Endothelial cell (in vitro differentiated cells): Measurements from ENCODE around the gene ANKRD60. TPM values are rescaled to one million over a fixed set of nuclear protein-coding genes. Genes with fewer than 3 reads are reported as not detected.

Experiments
- DNase-seq: peaks from one replicate; pipeline ENCODE4 v3.0.0; 2021; ENCODE audit warnings: low spot score
- H3K27ac Mint-ChIP-seq: one replicate; pipeline ENCODE4 v1.8.0; 2021; ENCODE audit warnings: mixed read lengths, inconsistent platforms; ENCODE audit not compliant: unreplicated experiment
- H3K27me3 Mint-ChIP-seq: one replicate; pipeline ENCODE4 v1.8.0; 2021; ENCODE audit warnings: mild to moderate bottlenecking, moderate library complexity, mixed read lengths, inconsistent platforms; ENCODE audit not compliant: unreplicated experiment
- H3K36me3 Mint-ChIP-seq: one replicate; pipeline ENCODE4 v1.8.0; 2021; ENCODE audit warnings: mild to moderate bottlenecking, low read depth, mixed read lengths, inconsistent platforms; ENCODE audit not compliant: unreplicated experiment
- H3K4me1 Mint-ChIP-seq: one replicate; pipeline ENCODE4 v1.8.0; 2021; ENCODE audit warnings: mild to moderate bottlenecking, mixed read lengths, inconsistent platforms; ENCODE audit not compliant: unreplicated experiment
- H3K4me3 Mint-ChIP-seq: one replicate; pipeline ENCODE4 v1.8.0; 2021; ENCODE audit warnings: mild to moderate bottlenecking, mixed read lengths, inconsistent platforms; ENCODE audit not compliant: unreplicated experiment
- H3K9me3 Mint-ChIP-seq: one replicate; pipeline ENCODE4 v1.8.0; 2021; ENCODE audit warnings: mixed read lengths, inconsistent platforms; ENCODE audit not compliant: unreplicated experiment
- CTCF ChIP-seq: fragments of 200-600 bp; sonication (generic); IDR thresholded peaks from one replicate; pipeline ENCODE4 v1.5.0; 2021; ENCODE audit warnings: antibody characterized with exemption; ENCODE audit not compliant: unreplicated experiment
- total RNA-seq: library from RNA; stranded (reverse); fragmentation: NEBNext Ultra II Directional; extraction: Animal tissue kit (Norgen Biotek cat#: 25700); gene quantifications from one replicate; pipeline ENCODE4 v1.2.1, GENCODE V29; 2021; ENCODE audit not compliant: unreplicated experiment

The ANKRD60 gene
- total RNA-seq, 1 donor from 2014 or later, result not detected

- no peak for TF ChIP-seq CTCF
- Mint-ChIP-seq H3K27ac (no peak overlapping the region), H3K27me3 (peaks cover 2% of the 10 kb centered on the region), H3K36me3 (peaks cover 4% of the 10 kb centered on the region), H3K4me3 (no peak overlapping the region), H3K4me1 (peaks cover 4% of the 10 kb centered on the region), H3K9me3 (no peaks in the 10 kb centered on the region)
- no peak for DNase-seq
These were observed 44.4 kb downstream of the ANKRD60 start for GRCh38 chr20:58184063-58184462.

- no peak overlapping the region for H3K4me3 Mint-ChIP-seq
- H3K9me3 Mint-ChIP-seq, result no peaks in the 10 kb centered on the region
- DNase-seq, result no peak
- H3K27me3 Mint-ChIP-seq, result peaks cover 2% of the 10 kb centered on the region
- no peak for TF ChIP-seq CTCF
- H3K27ac Mint-ChIP-seq, result no peak overlapping the region
- H3K36me3 Mint-ChIP-seq, result peaks cover 4% of the 10 kb centered on the region
- H3K4me1 Mint-ChIP-seq, result peaks cover 7% of the 10 kb centered on the region
These were observed 45.8 kb downstream of the ANKRD60 start for GRCh38 chr20:58182521-58183140.

GRCh38 chr20:58179432-58180099, 48.9 kb downstream of the ANKRD60 start:
- peaks cover 2% of the 10 kb centered on the region for H3K27me3 Mint-ChIP-seq

GRCh38 chr20:58179083-58179431, 49.4 kb downstream of the ANKRD60 start:
- Mint-ChIP-seq H3K4me3 (no peak overlapping the region), H3K27me3 (peaks cover 2% of the 10 kb centered on the region), H3K4me1 (peaks cover 27% of the 10 kb centered on the region), H3K9me3 (no peaks in the 10 kb centered on the region), H3K36me3 (no peaks in the 10 kb centered on the region), H3K27ac (no peak overlapping the region)
- no peak for TF ChIP-seq CTCF
- no peak for DNase-seq

More at GRCh38 chr20:58179432-58180099, 48.9 kb downstream of the ANKRD60 start:
- TF ChIP-seq CTCF, result peak; percentile 100
- no peak overlapping the region for H3K4me3 Mint-ChIP-seq
- H3K36me3 Mint-ChIP-seq, result peaks cover 2% of the 10 kb centered on the region
- no peaks in the 10 kb centered on the region for H3K9me3 Mint-ChIP-seq
- peaks cover 22% of the 10 kb centered on the region for H3K4me1 Mint-ChIP-seq
- peak; percentile 89 for DNase-seq
- no peak overlapping the region for H3K27ac Mint-ChIP-seq

GRCh38 chr20:58177799-58178198, 50.7 kb downstream of the ANKRD60 start:
- no peak for DNase-seq
- Mint-ChIP-seq H3K9me3 (no peaks in the 10 kb centered on the region), H3K36me3 (no peaks in the 10 kb centered on the region), H3K4me3 (no peak overlapping the region), H3K27me3 (peaks cover 2% of the 10 kb centered on the region), H3K27ac (no peak overlapping the region), H3K4me1 (peaks cover 34% of the 10 kb centered on the region)
- no peak for TF ChIP-seq CTCF
